SK-N-SH (cell line): ENCODE results near the gene SPEM3. TPM values are rescaled to one million over a fixed set of nuclear protein-coding genes. Genes with fewer than 3 reads are reported as not detected.

Source experiments
- CTCF ChIA-PET: fragments of 300-600, 350-600 bp; formaldehyde crosslinking; extraction: SDS; loops from one replicate; lab custom pipeline; 2021; lab: Yijun Ruan, JAX
- POLR2A ChIA-PET: fragments of 350-600 bp; sonication (Branson Sonifier 250); formaldehyde crosslinking; extraction: SDS; loops from one replicate; lab custom pipeline; 2020; ENCODE audit warnings: antibody characterized with exemption, inconsistent platforms; lab: Yijun Ruan, JAX
- DNase-seq: peaks from one replicate; pipeline ENCODE4 v3.0.0; 2012
- H2AFZ ChIP-seq: fragments of 200-600 bp; sonication (generic); 2 replicates; pipeline ENCODE4 v1.8.1; 2016; ENCODE audit warnings: antibody characterized with exemption, mild to moderate bottlenecking, low read depth
- H3F3A ChIP-seq: fragments of 200-600 bp; sonication (generic); replicated peaks from 2 replicates; pipeline ENCODE3; 2016; ENCODE audit warnings: antibody characterized with exemption, mild to moderate bottlenecking; ENCODE audit not compliant: insufficient read depth
- H3K27ac ChIP-seq, 2 experiments: fragments of 200-500 bp in 1 of 2; fragments of 200-600 bp in 1 of 2; sonication (Bioruptor generic) in 1 of 2; sonication (generic), shearing (Covaris generic) in 1 of 2; 2 replicates each; pipeline versions ENCODE4 v1.5.1 to v1.6.1; 2014 to 2016; ENCODE audit warnings: low read depth in 2 of 2, inconsistent platforms in 1 of 2, low read length in 1 of 2, mild to moderate bottlenecking in 1 of 2, mixed read lengths in 1 of 2
- H3K27me3 ChIP-seq: fragments of 200-600 bp; sonication (generic), shearing (Covaris generic); 2 replicates; pipeline ENCODE4 v1.6.1; 2016; ENCODE audit warnings: mixed run types; ENCODE audit not compliant: insufficient read depth
- H3K36me3 ChIP-seq, 2 experiments: fragments of 200-500 bp in 1 of 2; fragments of 200-600 bp in 1 of 2; sonication (Bioruptor generic) in 1 of 2; sonication (generic) in 1 of 2; replicated peaks in 1 of 2; 2 replicates each; pipeline versions ENCODE3 to v1.5.1; 2014 to 2016; ENCODE audit warnings: low read length in 1 of 2, mild to moderate bottlenecking in 1 of 2; ENCODE audit not compliant: insufficient read depth in 2 of 2, control insufficient read depth in 1 of 2
- H3K4me1 ChIP-seq, 2 experiments: fragments of 200-500 bp in 1 of 2; fragments of 200-600 bp in 1 of 2; sonication (Bioruptor generic) in 1 of 2; sonication (generic), shearing (Covaris generic) in 1 of 2; 2 replicates each; pipeline versions ENCODE4 v1.5.1 to v1.6.1; 2014 to 2016; ENCODE audit warnings: low read depth in 1 of 2, low read length in 1 of 2, mixed run types in 1 of 2; ENCODE audit not compliant: insufficient read depth in 2 of 2, control insufficient read depth in 1 of 2
- H3K4me2 ChIP-seq: fragments of 200-600 bp; sonication (generic), shearing (Covaris generic); 2 replicates; pipeline ENCODE4 v1.6.1; 2017; ENCODE audit warnings: mixed run types
- H3K4me3 ChIP-seq, 2 experiments: fragments of 200-500 bp in 1 of 2; fragments of 200-600 bp in 1 of 2; sonication (Bioruptor generic) in 1 of 2; sonication (generic), shearing (Covaris generic) in 1 of 2; 2 replicates each; pipeline versions ENCODE4 v1.5.1 to v1.8.1; 2014 to 2016; ENCODE audit warnings: low read depth in 2 of 2, inconsistent platforms in 1 of 2, low read length in 1 of 2, mild to moderate bottlenecking in 1 of 2, mixed read lengths in 1 of 2, moderate library complexity in 1 of 2
- H3K79me2 ChIP-seq: fragments of 200-600 bp; sonication (generic); 2 replicates; pipeline ENCODE4 v1.8.1; 2017; ENCODE audit warnings: mild to moderate bottlenecking; ENCODE audit not compliant: insufficient read depth
- H3K9ac ChIP-seq: fragments of 200-600 bp; sonication (generic); 2 replicates; pipeline ENCODE4 v1.6.1; 2017; ENCODE audit warnings: mixed run types
- H3K9me2 ChIP-seq: fragments of 200-600 bp; sonication (generic); 2 replicates; pipeline ENCODE4 v1.6.1; 2017; ENCODE audit warnings: mixed run types
- H3K9me3 ChIP-seq: fragments of 200-600 bp; sonication (generic); 2 replicates; pipeline ENCODE4 v1.6.1; 2017; ENCODE audit warnings: mixed run types, mild to moderate bottlenecking, moderate library complexity
- H4K20me1 ChIP-seq: fragments of 200-600 bp; sonication (generic); 2 replicates; pipeline ENCODE4 v1.6.1; 2017; ENCODE audit warnings: mild to moderate bottlenecking, mixed run types; ENCODE audit not compliant: insufficient read depth
- CHD2 ChIP-seq: fragments of 150-350 bp; IDR thresholded peaks from 2 replicates; pipeline ENCODE4 v1.6.1; 2018; ENCODE audit warnings: low read length; ENCODE audit not compliant: partially characterized antibody
- EP300 ChIP-seq, 2 experiments: IDR thresholded peaks; 2 replicates each; pipeline versions ENCODE4 v1.4.0 to v1.6.1; 2012; ENCODE audit warnings: borderline replicate concordance in 1 of 2, low read depth in 1 of 2, low read length in 1 of 2
- EZH2phosphoT487 ChIP-seq: fragments of 200-600 bp; sonication (generic); IDR thresholded peaks from 2 replicates; pipeline ENCODE4 v1.6.1; 2017; ENCODE audit warnings: low read depth, mixed run types, mild to moderate bottlenecking, antibody characterized with exemption, moderate library complexity, borderline replicate concordance
- FOXJ3 ChIP-seq: sonication (generic); formaldehyde crosslinking; IDR thresholded peaks from 2 replicates; pipeline ENCODE4 v1.5.1; 2020; ENCODE audit warnings: mild to moderate bottlenecking, missing genetic modification reagents
- GABPA ChIP-seq: IDR thresholded peaks from 2 replicates; pipeline ENCODE4 v1.4.0; 2012; ENCODE audit warnings: low read depth, mild to moderate bottlenecking
- GATA2 ChIP-seq: sonication (generic); formaldehyde crosslinking; IDR thresholded peaks from 2 replicates; pipeline ENCODE4 v1.5.0; 2020; ENCODE audit warnings: mild to moderate bottlenecking, missing genetic modification reagents
- MEF2A ChIP-seq: IDR thresholded peaks from 2 replicates; pipeline ENCODE4 v1.4.0; 2012; ENCODE audit warnings: low read depth, borderline replicate concordance
- NFIC ChIP-seq: IDR thresholded peaks from 2 replicates; pipeline ENCODE4 v1.4.0; 2012; ENCODE audit warnings: borderline replicate concordance
- NRF1 ChIP-seq: IDR thresholded peaks from 2 replicates; pipeline ENCODE4 v1.6.1; 2012; ENCODE audit warnings: low read depth, mild to moderate bottlenecking, low read length
- POLR2AphosphoS5 ChIP-seq: IDR thresholded peaks from 2 replicates; pipeline ENCODE4 v1.6.1; 2012; ENCODE audit warnings: low read depth, low read length
- RXRA ChIP-seq: IDR thresholded peaks from 2 replicates; pipeline ENCODE4 v1.4.0; 2012; ENCODE audit warnings: low read depth, mild to moderate bottlenecking, borderline replicate concordance
- SMC3 ChIP-seq: IDR thresholded peaks from 2 replicates; pipeline ENCODE4 v1.6.1; 2012; ENCODE audit warnings: low read depth, low read length, improper control_type of control experiment
- TAF1 ChIP-seq: IDR thresholded peaks from 2 replicates; pipeline ENCODE4 v1.6.1; 2012; ENCODE audit warnings: low read depth, mild to moderate bottlenecking, low read length, moderate library complexity, borderline replicate concordance
- TCF12 ChIP-seq: IDR thresholded peaks from 2 replicates; pipeline ENCODE4 v1.4.0; 2012
- TEAD4 ChIP-seq: IDR thresholded peaks from 2 replicates; pipeline ENCODE4 v1.4.0; 2012; ENCODE audit warnings: mild to moderate bottlenecking, borderline replicate concordance; ENCODE audit not compliant: insufficient read depth
- WGBS: methylation state at CpG from one replicate; pipeline ENCODE4 v1.1.6; 2017; ENCODE audit warnings: low lambda C conversion rate; 5-methylcytosine and 5-hydroxymethylcytosine counted together
- polyA plus RNA-seq, 3 experiments: library from polyadenylated mRNA; depleted of rRNA; stranded (reverse); fragments of >200 nt; gene quantifications; 2 replicates each; pipeline ENCODE4 v1.2.3, GENCODE V29; 2012
- TF ChIP-seq, protein P1 (sequence below): IDR thresholded peaks from 2 replicates; pipeline ENCODE4 v1.4.0; 2012; ENCODE audit warnings: low read depth, borderline replicate concordance
- TF ChIP-seq, protein P2 (sequence below): fragments of 150-350 bp; IDR thresholded peaks from 2 replicates; pipeline ENCODE4 v1.6.1; 2017; ENCODE audit warnings: antibody characterized with exemption, low read length, low read depth, borderline replicate concordance
- TF ChIP-seq, protein P3 (sequence below): IDR thresholded peaks from 2 replicates; pipeline ENCODE4; 2012
- TF ChIP-seq, protein P4 (sequence below): IDR thresholded peaks from 2 replicates; pipeline ENCODE4 v1.4.0; 2012; ENCODE audit warnings: low read depth, borderline replicate concordance

The SPEM3 gene
- polyA plus RNA-seq, 1 of the 3 experiments (the other 2 are of a cell fraction), result not detected

DNA sequence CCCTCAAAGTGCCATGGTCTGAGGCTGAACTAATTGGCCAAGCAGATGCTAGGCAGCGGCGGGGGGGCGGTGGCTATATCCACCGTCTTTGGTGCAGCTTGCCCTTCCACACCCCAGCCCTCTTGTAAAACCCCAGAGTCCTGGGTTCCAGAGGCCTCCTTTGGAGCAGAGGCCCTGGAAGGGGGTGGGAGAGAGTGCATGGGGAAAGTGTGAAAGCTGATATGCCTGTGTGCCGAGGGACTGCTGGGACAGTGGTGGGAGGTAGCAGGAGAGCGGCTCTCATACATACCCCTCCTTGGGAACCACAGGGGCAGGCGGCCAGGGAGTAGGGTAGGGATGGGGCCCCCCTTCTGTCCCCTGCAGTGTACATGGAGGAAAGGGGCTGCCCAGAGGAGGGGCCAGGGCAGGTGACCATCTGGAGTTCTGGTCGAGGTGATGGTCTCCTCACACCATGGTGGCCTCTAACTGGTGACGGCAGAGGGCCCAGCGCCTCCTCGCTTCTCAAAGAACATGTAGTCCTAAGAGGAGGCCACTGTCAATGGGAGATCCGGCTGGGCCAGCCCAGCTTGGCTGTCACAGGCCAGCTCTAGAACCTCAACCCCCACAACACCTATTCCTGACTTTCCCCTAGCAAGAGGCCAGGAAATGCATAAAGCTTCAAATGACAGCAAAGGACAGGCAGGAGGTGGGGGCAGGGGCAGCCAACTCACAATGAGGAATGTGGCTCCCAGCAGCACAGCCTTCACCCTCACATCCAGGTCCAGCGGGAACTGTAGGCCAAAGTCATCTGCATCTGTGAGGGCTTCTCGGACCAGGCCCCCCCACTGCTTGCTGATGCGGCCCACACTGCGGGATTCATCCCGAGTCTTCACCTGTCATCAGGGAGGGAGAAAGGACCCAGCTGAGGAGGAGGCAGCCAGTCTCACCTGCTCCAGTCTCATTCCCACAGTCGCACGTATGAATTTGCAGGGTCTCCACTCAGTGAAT is 38.4 kb upstream of the SPEM3 start:
- CTCF ChIA-PET, result interaction anchor here (1.2 to 2.5 kb wide), 8 partner anchors 10 to 124 kb away, joined by 3 to 13 read pairs (median 4); partner anchors contain the start of genes TMEM95 and TNK1
- H3K27me3 ChIP-seq, result no peaks in the 10 kb centered on the region
- H3F3A ChIP-seq, result peaks cover 11% of the 10 kb centered on the region
- no peak overlapping the region for H3K4me2 ChIP-seq
- no peaks in the 10 kb centered on the region for H3K9me3 ChIP-seq
- H2AFZ ChIP-seq, result no peak overlapping the region
- H3K4me3 ChIP-seq, result no peak overlapping the region
- no peak overlapping the region for H3K9ac ChIP-seq
- POLR2A ChIA-PET, result no interaction called here
- H3K27ac ChIP-seq, result no peak overlapping the region
- peaks cover 0 to 8% of the 10 kb centered on the region in 2 experiments; a peak in 1 of 4 replicates for H3K4me1 ChIP-seq
- H3K9me2 ChIP-seq, result no peaks in the 10 kb centered on the region
- peaks cover 18 to 34% of the 10 kb centered on the region in 2 experiments for H3K36me3 ChIP-seq
- H4K20me1 ChIP-seq, result no peaks in the 10 kb centered on the region
- no peak for TF ChIP-seq POLR2AphosphoS5
- TF ChIP-seq, protein P1, sequence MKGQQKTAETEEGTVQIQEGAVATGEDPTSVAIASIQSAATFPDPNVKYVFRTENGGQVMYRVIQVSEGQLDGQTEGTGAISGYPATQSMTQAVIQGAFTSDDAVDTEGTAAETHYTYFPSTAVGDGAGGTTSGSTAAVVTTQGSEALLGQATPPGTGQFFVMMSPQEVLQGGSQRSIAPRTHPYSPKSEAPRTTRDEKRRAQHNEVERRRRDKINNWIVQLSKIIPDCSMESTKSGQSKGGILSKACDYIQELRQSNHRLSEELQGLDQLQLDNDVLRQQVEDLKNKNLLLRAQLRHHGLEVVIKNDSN, result no peak
- TF ChIP-seq NFIC, result no peak
- no peak for TF ChIP-seq EP300 (IDR thresholded peaks at IDR 0.05; ENCODE audit: borderline replicate concordance in 1 of 2, low read depth in 1 of 2, low read length in 1 of 2)
- TF ChIP-seq NRF1, result no peak
- TF ChIP-seq, protein P2, sequence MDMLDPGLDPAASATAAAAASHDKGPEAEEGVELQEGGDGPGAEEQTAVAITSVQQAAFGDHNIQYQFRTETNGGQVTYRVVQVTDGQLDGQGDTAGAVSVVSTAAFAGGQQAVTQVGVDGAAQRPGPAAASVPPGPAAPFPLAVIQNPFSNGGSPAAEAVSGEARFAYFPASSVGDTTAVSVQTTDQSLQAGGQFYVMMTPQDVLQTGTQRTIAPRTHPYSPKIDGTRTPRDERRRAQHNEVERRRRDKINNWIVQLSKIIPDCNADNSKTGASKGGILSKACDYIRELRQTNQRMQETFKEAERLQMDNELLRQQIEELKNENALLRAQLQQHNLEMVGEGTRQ, result no peak
- TF ChIP-seq SMC3, result no peak
- no peak for TF ChIP-seq GABPA
- no peak for TF ChIP-seq FOXJ3 (CRISPR knock-in tag)
- no peak for TF ChIP-seq RXRA
- no peak for TF ChIP-seq MEF2A
- no peak for TF ChIP-seq CHD2
- TF ChIP-seq, protein P3, sequence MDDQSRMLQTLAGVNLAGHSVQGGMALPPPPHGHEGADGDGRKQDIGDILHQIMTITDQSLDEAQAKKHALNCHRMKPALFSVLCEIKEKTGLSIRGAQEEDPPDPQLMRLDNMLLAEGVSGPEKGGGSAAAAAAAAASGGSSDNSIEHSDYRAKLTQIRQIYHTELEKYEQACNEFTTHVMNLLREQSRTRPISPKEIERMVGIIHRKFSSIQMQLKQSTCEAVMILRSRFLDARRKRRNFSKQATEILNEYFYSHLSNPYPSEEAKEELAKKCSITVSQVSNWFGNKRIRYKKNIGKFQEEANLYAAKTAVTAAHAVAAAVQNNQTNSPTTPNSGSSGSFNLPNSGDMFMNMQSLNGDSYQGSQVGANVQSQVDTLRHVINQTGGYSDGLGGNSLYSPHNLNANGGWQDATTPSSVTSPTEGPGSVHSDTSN, result no peak
- TF ChIP-seq EZH2phosphoT487, result no peak
- no peak for TF ChIP-seq GATA2
- TF ChIP-seq, protein P4, sequence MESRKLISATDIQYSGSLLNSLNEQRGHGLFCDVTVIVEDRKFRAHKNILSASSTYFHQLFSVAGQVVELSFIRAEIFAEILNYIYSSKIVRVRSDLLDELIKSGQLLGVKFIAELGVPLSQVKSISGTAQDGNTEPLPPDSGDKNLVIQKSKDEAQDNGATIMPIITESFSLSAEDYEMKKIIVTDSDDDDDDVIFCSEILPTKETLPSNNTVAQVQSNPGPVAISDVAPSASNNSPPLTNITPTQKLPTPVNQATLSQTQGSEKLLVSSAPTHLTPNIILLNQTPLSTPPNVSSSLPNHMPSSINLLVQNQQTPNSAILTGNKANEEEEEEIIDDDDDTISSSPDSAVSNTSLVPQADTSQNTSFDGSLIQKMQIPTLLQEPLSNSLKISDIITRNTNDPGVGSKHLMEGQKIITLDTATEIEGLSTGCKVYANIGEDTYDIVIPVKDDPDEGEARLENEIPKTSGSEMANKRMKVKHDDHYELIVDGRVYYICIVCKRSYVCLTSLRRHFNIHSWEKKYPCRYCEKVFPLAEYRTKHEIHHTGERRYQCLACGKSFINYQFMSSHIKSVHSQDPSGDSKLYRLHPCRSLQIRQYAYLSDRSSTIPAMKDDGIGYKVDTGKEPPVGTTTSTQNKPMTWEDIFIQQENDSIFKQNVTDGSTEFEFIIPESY, result no peak
- no peak for TF ChIP-seq TAF1
- no peak for TF ChIP-seq TCF12
- no peak for TF ChIP-seq TEAD4
- DNase-seq, result no peak
- H3K79me2 ChIP-seq, result peaks cover 21% of the 10 kb centered on the region; the same call in 1 of the 2 replicates
- 92% methylated on average over 11 of the region's 19 CpGs for WGBS
